ENCODE data around the gene LTA.

LTA gene

DNA sequence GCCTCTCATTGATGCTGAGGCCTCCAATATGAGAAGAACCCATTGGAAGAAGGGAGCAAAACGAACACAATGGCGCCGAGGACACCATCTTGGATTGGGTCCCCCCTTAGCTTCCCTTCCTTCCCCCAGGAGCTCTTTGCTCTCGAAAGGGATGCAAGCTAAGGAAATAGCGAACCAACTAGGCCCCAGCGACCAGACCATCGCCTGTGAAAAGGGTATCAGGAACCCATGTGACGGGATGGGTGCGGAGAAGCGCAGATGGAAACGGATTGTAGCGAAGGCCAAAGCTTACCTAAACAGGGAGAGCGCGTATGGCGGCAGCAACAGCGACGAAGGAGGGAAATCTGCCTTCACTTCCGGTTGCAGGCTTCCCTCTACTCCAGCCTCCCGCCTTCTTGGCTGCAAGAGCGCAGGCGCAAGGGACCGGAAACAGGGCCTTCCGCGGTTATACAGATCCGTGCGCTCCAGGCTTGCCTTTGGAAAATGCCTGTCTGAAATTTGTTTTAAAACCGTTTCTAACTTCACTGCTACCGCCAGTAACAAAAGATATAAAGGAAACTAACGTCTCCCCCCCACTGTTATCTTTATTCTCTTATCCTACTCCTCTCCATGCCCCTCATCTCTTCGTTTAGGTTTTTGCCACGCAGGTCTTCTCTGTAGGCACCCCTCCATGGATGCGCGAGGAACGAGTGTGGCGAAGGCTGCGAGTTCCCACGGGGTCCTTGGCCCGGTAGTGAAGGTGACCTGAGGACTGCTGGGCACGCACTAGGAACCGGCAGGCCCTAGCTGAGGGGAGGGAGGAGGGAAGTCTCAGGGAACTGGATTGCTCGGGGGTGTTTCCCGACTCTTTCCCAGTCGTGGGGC is 30.2 kb upstream of the LTA start, which contains the start of gene DDX39B:
Gene DDX39B, minus strand, starts transcription at position 346 of the 864 bp plus-strand sequence. CDS start 1,471 bp downstream, outside the sequence.
- DNase-seq (ENCODE audit: low read depth in 2 of 2) = peak; percentile 83 to 91

DNA sequence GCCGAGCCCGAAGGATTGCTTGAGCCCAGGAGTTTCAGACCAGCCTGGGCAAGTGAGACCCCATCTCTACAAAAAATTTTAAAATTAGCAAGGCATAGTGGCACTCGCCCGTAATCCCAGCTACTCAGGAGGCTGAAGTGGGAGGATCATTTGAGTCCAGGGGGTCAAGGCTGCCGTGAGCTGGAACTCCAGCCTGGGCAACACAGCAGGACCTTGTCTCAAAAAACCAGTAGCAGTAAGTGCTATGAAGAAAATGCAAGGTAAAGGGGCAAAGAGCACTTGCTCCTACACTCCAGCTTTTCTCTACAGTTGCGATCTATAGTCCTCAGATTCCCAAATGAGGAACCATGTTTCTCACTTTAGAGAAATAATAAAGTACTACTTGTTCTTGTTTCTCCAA is 28.4 kb upstream of the LTA start:
- no peak for DNase-seq (ENCODE audit: low read depth in 2 of 2)

GRCh38 chr6:31544676-31545075 is 27.4 kb upstream of the LTA start:
- DNase-seq (ENCODE audit: low read depth in 2 of 2) = no peak

- no peak for DNase-seq (ENCODE audit: low read depth in 2 of 2)
Observed at GRCh38 chr6:31545291-31545690, 26.8 kb upstream of the LTA start.

GRCh38 chr6:31546339-31546957 is 25.6 kb upstream of the LTA start, which contains the start of gene ATP6V1G2:
Gene ATP6V1G2, minus strand, starts transcription at chr6:31546608. Its CDS starts 49 bp downstream, at chr6:31546559.
- peak; percentile 67 to 74 for DNase-seq (ENCODE audit: low read depth in 2 of 2)

GRCh38 chr6:31546958-31547726 is 24.9 kb upstream of the LTA start, which contains the start of gene NFKBIL1:
Gene NFKBIL1, plus strand, starts transcription at chr6:31547608. Its CDS starts 87 bp downstream, at chr6:31547695.
- peak; percentile 80 to 88 for DNase-seq (ENCODE audit: low read depth in 2 of 2)

- no peak for DNase-seq (ENCODE audit: low read depth in 2 of 2)
Observed at GRCh38 chr6:31547727-31548543, 24.2 kb upstream of the LTA start.

DNA sequence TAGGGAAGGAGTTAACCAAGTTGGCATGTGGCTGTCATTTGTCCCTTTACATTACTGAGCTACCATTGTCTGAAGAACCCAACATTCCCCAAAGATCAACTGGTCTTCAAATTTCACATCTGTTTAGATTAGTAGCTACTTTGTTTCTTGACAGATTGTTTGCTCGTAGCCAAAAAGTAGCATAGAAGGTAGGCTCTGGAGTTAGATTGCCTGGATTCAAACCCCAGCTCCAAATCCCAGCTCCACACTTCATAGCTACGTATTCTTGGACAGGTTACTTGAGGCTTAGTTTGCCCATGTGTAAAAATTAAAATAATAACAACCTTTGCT is 23.6 kb upstream of the LTA start:
- no peak for DNase-seq (ENCODE audit: low read depth in 2 of 2)

DNA sequence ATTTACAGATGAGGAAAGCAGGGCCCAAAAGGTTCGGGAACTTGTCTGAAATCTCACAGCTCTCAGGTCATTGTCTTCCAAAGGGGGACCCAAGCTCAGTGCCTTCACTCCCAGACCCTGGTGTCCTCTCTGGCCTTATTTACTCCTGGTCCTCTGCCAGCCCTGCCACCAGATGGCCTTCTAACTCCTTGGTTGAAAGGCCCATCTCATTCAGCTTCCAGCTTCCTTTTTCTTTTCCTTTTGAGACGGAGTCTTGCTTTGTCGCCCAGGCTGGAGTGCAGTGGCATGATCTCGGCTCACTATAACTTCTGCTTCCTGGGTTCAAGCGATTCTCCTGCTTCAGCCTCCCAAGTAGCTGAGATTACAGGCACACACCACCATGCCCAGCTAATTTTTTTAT is 20.7 kb upstream of the LTA start:
- peak in 1 of 2 donors; percentile 48 for DNase-seq (ENCODE audit: low read depth in 2 of 2)

GRCh38 chr6:31556307-31556706 is 15.8 kb upstream of the LTA start:
- DNase-seq (ENCODE audit: low read depth in 2 of 2) = no peak

GRCh38 chr6:31557443-31558317 is 14.4 kb upstream of the LTA start:
- no peak for DNase-seq (ENCODE audit: low read depth in 2 of 2)

- no peak for DNase-seq (ENCODE audit: low read depth in 2 of 2)
Observed at GRCh38 chr6:31558318-31558625, 13.8 kb upstream of the LTA start.

DNA sequence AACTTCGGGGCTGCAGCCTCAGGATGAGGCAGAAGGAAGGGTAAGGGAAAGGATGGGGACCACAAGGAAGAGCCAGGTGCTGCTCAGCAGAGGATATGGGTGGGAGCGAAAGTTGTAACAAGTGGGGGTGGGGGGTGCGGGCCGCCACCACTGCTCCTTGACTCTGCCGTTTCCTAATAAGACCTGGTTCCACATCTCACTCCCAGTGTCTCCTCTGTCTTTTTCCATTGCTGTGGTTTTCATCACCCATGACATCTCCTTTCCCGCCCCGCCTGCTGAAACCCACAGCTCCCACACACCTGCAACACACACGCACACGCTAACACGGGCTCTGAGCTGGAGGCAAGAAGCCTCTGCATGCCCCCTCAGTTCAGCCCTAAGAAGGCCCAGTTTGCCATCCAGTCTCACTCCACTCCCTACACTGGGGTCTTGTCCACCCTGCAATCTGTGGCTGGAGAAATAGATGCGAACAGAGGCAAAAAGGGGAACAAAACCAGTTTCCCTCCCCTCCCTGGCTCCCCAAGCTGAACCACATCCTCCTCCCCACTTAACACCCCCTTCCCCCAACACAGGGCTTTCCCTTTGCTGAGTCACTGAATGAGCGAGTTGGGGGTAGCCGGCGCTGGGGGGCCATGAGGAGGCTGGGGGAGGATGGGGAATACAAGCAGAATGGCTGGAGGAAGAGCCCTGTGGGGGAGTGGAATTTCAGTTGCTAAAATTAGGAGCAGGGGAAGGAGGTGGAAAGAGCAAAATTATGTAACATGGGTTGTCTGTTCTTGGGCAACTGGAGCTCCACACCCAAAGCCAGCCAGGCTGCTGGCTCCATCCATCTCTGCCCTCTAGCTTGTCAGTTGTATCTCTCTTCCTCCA is 13.2 kb upstream of the LTA start:
- DNase-seq (ENCODE audit: low read depth in 2 of 2) = peak in 1 of 2 donors; percentile 73

DNA sequence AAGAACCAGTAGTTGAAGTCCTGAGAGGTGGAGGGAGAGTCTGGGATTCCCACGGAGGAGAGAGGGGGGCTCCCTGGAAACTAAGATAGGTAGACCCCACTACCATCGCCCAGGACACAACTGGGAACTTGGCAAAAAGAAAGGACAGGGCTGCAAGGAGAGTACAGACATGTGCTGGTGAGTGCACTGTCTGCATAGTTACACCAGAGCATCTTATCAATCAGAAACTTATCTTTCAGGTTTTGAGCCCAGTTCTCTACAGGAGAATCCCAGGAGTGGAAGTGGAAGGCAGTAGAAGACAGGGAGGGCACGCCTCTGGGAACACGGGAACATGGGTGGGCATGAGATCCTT is 12.5 kb upstream of the LTA start:
- no peak for DNase-seq (ENCODE audit: low read depth in 2 of 2)

DNA sequence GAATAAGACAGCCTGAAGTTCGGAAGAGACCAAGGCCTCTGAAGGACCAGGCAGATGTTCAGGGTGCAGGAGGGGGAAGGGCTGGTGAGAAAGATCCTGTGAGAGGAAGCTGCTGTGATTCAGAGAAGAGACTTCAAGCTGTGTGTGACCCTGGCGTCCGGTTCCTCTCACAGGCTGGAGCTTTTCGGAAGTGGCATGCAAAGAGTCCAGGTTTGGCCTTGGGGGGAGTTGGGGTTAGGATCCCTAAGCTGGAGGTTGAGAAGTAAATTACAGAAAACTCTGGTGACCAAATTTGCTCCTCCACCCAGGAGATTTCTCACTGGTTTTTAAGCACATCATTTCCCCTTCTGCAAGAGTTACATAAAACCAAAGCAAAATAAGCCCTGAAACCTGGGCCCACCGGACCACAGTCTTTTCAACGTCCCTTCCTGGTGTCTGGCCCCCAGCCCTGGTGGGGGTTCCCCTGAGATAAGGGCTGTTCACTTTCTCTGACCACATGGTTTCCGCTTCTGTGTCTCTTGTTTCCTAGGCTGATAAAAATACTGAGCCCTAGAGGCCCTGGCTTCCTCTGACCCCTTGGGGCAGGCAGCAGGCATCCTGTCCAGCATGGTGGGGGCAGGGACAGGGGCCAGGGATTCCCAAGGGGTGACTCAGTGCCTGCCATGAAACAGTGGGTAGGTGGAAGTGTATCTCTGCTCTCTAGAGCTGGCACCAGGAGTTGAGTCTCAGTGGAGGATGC is 12.0 kb upstream of the LTA start:
- DNase-seq (ENCODE audit: low read depth in 2 of 2) = no peak

- no peak for DNase-seq (ENCODE audit: low read depth in 2 of 2)
Observed at GRCh38 chr6:31560697-31561058, 11.4 kb upstream of the LTA start.

GRCh38 chr6:31567531-31568370 is 4.3 kb upstream of the LTA start:
- no peak for DNase-seq (ENCODE audit: low read depth in 2 of 2)

DNA sequence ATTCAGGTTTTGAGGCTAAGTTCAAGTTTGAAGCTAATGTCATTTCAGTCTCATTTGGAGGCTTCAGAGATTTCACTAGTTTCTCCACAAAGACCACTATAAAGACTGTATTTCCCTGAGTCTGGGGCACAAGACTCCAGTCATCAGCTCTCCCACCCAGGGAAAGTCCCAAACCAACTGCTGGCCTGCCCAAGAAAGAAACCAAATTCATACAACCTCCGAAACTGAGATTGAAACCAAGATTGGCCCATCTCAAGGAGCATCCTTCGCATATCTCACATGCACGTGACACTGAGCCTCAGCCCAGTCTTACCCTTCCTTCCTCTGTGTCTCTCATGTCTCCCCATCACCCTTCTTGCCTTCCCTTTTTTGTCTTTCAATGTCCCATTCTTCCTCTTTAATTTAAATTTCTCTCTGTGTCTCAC is 3.5 kb upstream of the LTA start:
- DNase-seq (ENCODE audit: low read depth in 2 of 2) = no peak
